Left cardiac atrium (tissue), 4 donors: ENCODE results near the gene PLCG1. TPM values are rescaled to one million over a fixed set of nuclear protein-coding genes. Genes with fewer than 3 reads are reported as not detected.

Experiments used
- ATAC-seq, 2 donors: fragments of 200-7000 bp; cut with Tn5 transposase; one replicate each; pipeline ENCODE4 v1.9.1; 2020; ENCODE audit warnings: mild to moderate bottlenecking in 2 of 2, moderate library complexity in 2 of 2
- DNase-seq: peaks from one replicate; pipeline ENCODE4 v3.0.0-alpha.2; 2020
- intact Hi-C, 2 donors: fragments of 100-400 bp; cut with DNase I; formaldehyde crosslinking; loops; one replicate each; pipeline versions ENCODE4 v1.14.1 to v1.15.1; 2022 to 2023
- total RNA-seq, 2 donors: library from RNA; stranded (reverse); fragmentation: NEBNext Ultra II Directional; extraction: Animal tissue kit (Norgen Biotek cat#: 25700); gene quantifications; one replicate each; pipeline ENCODE4 v1.2.1, GENCODE V29; 2021
- donor health status: DM: no; HTN: yes; CAD: no.
- donor health status: DM: no; HTN: yes; CAD: no; lungs with severe emphysema.
- donor health status: DM: yes; HTN: yes; CAD: no.
- donor health status: Dilated cardiomyopathy.

Gene PLCG1
- total RNA-seq, 2 donors from 2014 or later, result 40.0 to 64.8 TPM

GRCh38 chr20:41172296-41173140 lies 35.2 kb downstream of the PLCG1 start:
- DNase-seq (no peak), ATAC-seq (peak; percentile 6 to 7)
- intact Hi-C loops, result loop anchor here (1.0 to 10.0 kb wide), 4 partner anchors 60 to 242 kb away; partner anchors contain the start of gene LPIN3 (in 1 of the 2)

- intact Hi-C loops, result loop anchor here (1.0 to 10.0 kb wide), 4 partner anchors 59 to 242 kb away; partner anchors contain the start of gene LPIN3 (in 1 of the 2)
- ATAC-seq (peak; percentile 84 to 92), DNase-seq (peak; percentile 88)
Observed at GRCh38 chr20:41173161-41173721, 35.9 kb downstream of the PLCG1 start.

- intact Hi-C loops, result loop anchor here (1.0 to 10.0 kb wide), 5 partner anchors 58 to 241 kb away; partner anchors contain the start of gene LPIN3 (in 1 of the 2)
- ATAC-seq (no peak), DNase-seq (no peak)
Observed at GRCh38 chr20:41173791-41174341, 36.5 kb downstream of the PLCG1 start.

GRCh38 chr20:41174373-41174772 lies 37.0 kb downstream of the PLCG1 start:
- intact Hi-C loops, result loop anchor here (2.0 to 10.0 kb wide), 2 partner anchors 164 to 240 kb away; no protein-coding TSS in a partner anchor
- ATAC-seq (no peak), DNase-seq (no peak)

- no peak for DNase-seq
- intact Hi-C loops, result loop anchor here (2.0 to 10.0 kb wide), 2 partner anchors 164 to 240 kb away; no protein-coding TSS in a partner anchor
- no peak for ATAC-seq
Observed at GRCh38 chr20:41174782-41175181, 37.4 kb downstream of the PLCG1 start.

GRCh38 chr20:41175201-41175651 lies 37.9 kb downstream of the PLCG1 start:
- no peak for ATAC-seq
- intact Hi-C loops, result loop anchor here (2.0 to 10.0 kb wide), 2 partner anchors 164 to 240 kb away; no protein-coding TSS in a partner anchor
- no peak for DNase-seq

- ATAC-seq (no peak), DNase-seq (no peak)
- intact Hi-C loops, result loop anchor here (2.0 to 10.0 kb wide), 2 partner anchors 163 to 239 kb away; no protein-coding TSS in a partner anchor
Observed at GRCh38 chr20:41175727-41176330, 38.5 kb downstream of the PLCG1 start.

- DNase-seq (no peak), ATAC-seq (no peak)
- intact Hi-C loops, result loop anchor here in 1 of 2 donors (10.0 kb wide), 1 partner anchor 238 kb away; no protein-coding TSS in a partner anchor
Observed at GRCh38 chr20:41176711-41177552, 39.6 kb downstream of the PLCG1 start.

- ATAC-seq (peak; percentile 41 to 67), DNase-seq (peak; percentile 60)
- intact Hi-C loops, result loop anchor here in 1 of 2 donors (10.0 kb wide), 1 partner anchor 237 kb away; no protein-coding TSS in a partner anchor
Observed at GRCh38 chr20:41177636-41178035, 40.3 kb downstream of the PLCG1 start.

- DNase-seq, result no peak
- no peak for ATAC-seq
- intact Hi-C loops, result loop anchor here in 1 of 2 donors (10.0 kb wide), 1 partner anchor 236 kb away; no protein-coding TSS in a partner anchor
Observed at GRCh38 chr20:41178495-41178894, 41.2 kb downstream of the PLCG1 start.

- peak; percentile 53 for DNase-seq
- peak; percentile 25 to 32 for ATAC-seq
- intact Hi-C loops, result loop anchor here in 1 of 2 donors (10.0 kb wide), 1 partner anchor 236 kb away; no protein-coding TSS in a partner anchor
Observed at GRCh38 chr20:41178904-41179432, 41.6 kb downstream of the PLCG1 start.

GRCh38 chr20:41179961-41180360 lies 42.6 kb downstream of the PLCG1 start:
- ATAC-seq (no peak), DNase-seq (no peak)
- intact Hi-C loops, result loop anchor here in 1 of 2 donors (10.0 kb wide), 1 partner anchor 235 kb away; no protein-coding TSS in a partner anchor

- intact Hi-C loops, result no loop called here
- ATAC-seq (no peak), DNase-seq (no peak)
Observed at GRCh38 chr20:41180599-41181333, 43.4 kb downstream of the PLCG1 start.

- intact Hi-C loops, result no loop called here
- DNase-seq (no peak), ATAC-seq (no peak)
Observed at GRCh38 chr20:41181567-41181966, 44.2 kb downstream of the PLCG1 start.

GRCh38 chr20:41182296-41183212 lies 45.2 kb downstream of the PLCG1 start:
- ATAC-seq, result no peak
- intact Hi-C loops, result no loop called here
- no peak for DNase-seq

GRCh38 chr20:41183391-41183790 lies 46.0 kb downstream of the PLCG1 start:
- no peak for ATAC-seq
- DNase-seq, result no peak
- intact Hi-C loops, result no loop called here
